SK-N-SH (cell line): ENCODE data around the gene BTBD9. TPM values are rescaled to one million over a fixed set of nuclear protein-coding genes. Genes with fewer than 3 reads are reported as not detected.

Experiments used
- CTCF ChIA-PET: fragments of 300-600, 350-600 bp; formaldehyde crosslinking; extraction: SDS; loops from one replicate; lab custom pipeline; 2021; lab: Yijun Ruan, JAX
- POLR2A ChIA-PET: fragments of 350-600 bp; sonication (Branson Sonifier 250); formaldehyde crosslinking; extraction: SDS; loops from one replicate; lab custom pipeline; 2020; ENCODE audit warnings: antibody characterized with exemption, inconsistent platforms; lab: Yijun Ruan, JAX
- DNase-seq: peaks from one replicate; pipeline ENCODE4 v3.0.0; 2012
- H2AFZ ChIP-seq: fragments of 200-600 bp; sonication (generic); 2 replicates; pipeline ENCODE4 v1.8.1; 2016; ENCODE audit warnings: antibody characterized with exemption, mild to moderate bottlenecking, low read depth
- H3F3A ChIP-seq: fragments of 200-600 bp; sonication (generic); replicated peaks from 2 replicates; pipeline ENCODE3; 2016; ENCODE audit warnings: antibody characterized with exemption, mild to moderate bottlenecking; ENCODE audit not compliant: insufficient read depth
- H3K27ac ChIP-seq, 2 experiments: fragments of 200-500 bp in 1 of 2; fragments of 200-600 bp in 1 of 2; sonication (Bioruptor generic) in 1 of 2; sonication (generic), shearing (Covaris generic) in 1 of 2; 2 replicates each; pipeline versions ENCODE4 v1.5.1 to v1.6.1; 2014 to 2016; ENCODE audit warnings: low read depth in 2 of 2, inconsistent platforms in 1 of 2, low read length in 1 of 2, mild to moderate bottlenecking in 1 of 2, mixed read lengths in 1 of 2
- H3K27me3 ChIP-seq: fragments of 200-600 bp; sonication (generic), shearing (Covaris generic); 2 replicates; pipeline ENCODE4 v1.6.1; 2016; ENCODE audit warnings: mixed run types; ENCODE audit not compliant: insufficient read depth
- H3K36me3 ChIP-seq, 2 experiments: fragments of 200-500 bp in 1 of 2; fragments of 200-600 bp in 1 of 2; sonication (Bioruptor generic) in 1 of 2; sonication (generic) in 1 of 2; replicated peaks in 1 of 2; 2 replicates each; pipeline versions ENCODE3 to v1.5.1; 2014 to 2016; ENCODE audit warnings: low read length in 1 of 2, mild to moderate bottlenecking in 1 of 2; ENCODE audit not compliant: insufficient read depth in 2 of 2, control insufficient read depth in 1 of 2
- H3K4me1 ChIP-seq, 2 experiments: fragments of 200-500 bp in 1 of 2; fragments of 200-600 bp in 1 of 2; sonication (Bioruptor generic) in 1 of 2; sonication (generic), shearing (Covaris generic) in 1 of 2; 2 replicates each; pipeline versions ENCODE4 v1.5.1 to v1.6.1; 2014 to 2016; ENCODE audit warnings: low read depth in 1 of 2, low read length in 1 of 2, mixed run types in 1 of 2; ENCODE audit not compliant: insufficient read depth in 2 of 2, control insufficient read depth in 1 of 2
- H3K4me2 ChIP-seq: fragments of 200-600 bp; sonication (generic), shearing (Covaris generic); 2 replicates; pipeline ENCODE4 v1.6.1; 2017; ENCODE audit warnings: mixed run types
- H3K4me3 ChIP-seq, 2 experiments: fragments of 200-500 bp in 1 of 2; fragments of 200-600 bp in 1 of 2; sonication (Bioruptor generic) in 1 of 2; sonication (generic), shearing (Covaris generic) in 1 of 2; 2 replicates each; pipeline versions ENCODE4 v1.5.1 to v1.8.1; 2014 to 2016; ENCODE audit warnings: low read depth in 2 of 2, inconsistent platforms in 1 of 2, low read length in 1 of 2, mild to moderate bottlenecking in 1 of 2, mixed read lengths in 1 of 2, moderate library complexity in 1 of 2
- H3K79me2 ChIP-seq: fragments of 200-600 bp; sonication (generic); 2 replicates; pipeline ENCODE4 v1.8.1; 2017; ENCODE audit warnings: mild to moderate bottlenecking; ENCODE audit not compliant: insufficient read depth
- H3K9ac ChIP-seq: fragments of 200-600 bp; sonication (generic); 2 replicates; pipeline ENCODE4 v1.6.1; 2017; ENCODE audit warnings: mixed run types
- H3K9me2 ChIP-seq: fragments of 200-600 bp; sonication (generic); 2 replicates; pipeline ENCODE4 v1.6.1; 2017; ENCODE audit warnings: mixed run types
- H3K9me3 ChIP-seq: fragments of 200-600 bp; sonication (generic); 2 replicates; pipeline ENCODE4 v1.6.1; 2017; ENCODE audit warnings: mixed run types, mild to moderate bottlenecking, moderate library complexity
- H4K20me1 ChIP-seq: fragments of 200-600 bp; sonication (generic); 2 replicates; pipeline ENCODE4 v1.6.1; 2017; ENCODE audit warnings: mild to moderate bottlenecking, mixed run types; ENCODE audit not compliant: insufficient read depth
- CHD2 ChIP-seq: fragments of 150-350 bp; IDR thresholded peaks from 2 replicates; pipeline ENCODE4 v1.6.1; 2018; ENCODE audit warnings: low read length; ENCODE audit not compliant: partially characterized antibody
- ELF1 ChIP-seq: IDR thresholded peaks from 2 replicates; pipeline ENCODE4 v1.4.0; 2012
- EP300 ChIP-seq, 2 experiments: IDR thresholded peaks; 2 replicates each; pipeline versions ENCODE4 v1.4.0 to v1.6.1; 2012; ENCODE audit warnings: borderline replicate concordance in 1 of 2, low read depth in 1 of 2, low read length in 1 of 2
- FOSL2 ChIP-seq: IDR thresholded peaks from 2 replicates; pipeline ENCODE4 v1.4.0; 2012; ENCODE audit warnings: low read depth, mild to moderate bottlenecking, moderate library complexity, borderline replicate concordance
- FOXJ3 ChIP-seq: sonication (generic); formaldehyde crosslinking; IDR thresholded peaks from 2 replicates; pipeline ENCODE4 v1.5.1; 2020; ENCODE audit warnings: mild to moderate bottlenecking, missing genetic modification reagents
- FOXM1 ChIP-seq: IDR thresholded peaks from 2 replicates; pipeline ENCODE4 v1.4.0; 2012; ENCODE audit warnings: low read depth, mild to moderate bottlenecking
- GABPA ChIP-seq: IDR thresholded peaks from 2 replicates; pipeline ENCODE4 v1.4.0; 2012; ENCODE audit warnings: low read depth, mild to moderate bottlenecking
- MXI1 ChIP-seq: IDR thresholded peaks from 2 replicates; pipeline ENCODE4 v1.6.1; 2012; ENCODE audit warnings: mild to moderate bottlenecking, low read depth, low read length, improper control_type of control experiment
- NFIC ChIP-seq: IDR thresholded peaks from 2 replicates; pipeline ENCODE4 v1.4.0; 2012; ENCODE audit warnings: borderline replicate concordance
- NRF1 ChIP-seq: IDR thresholded peaks from 2 replicates; pipeline ENCODE4 v1.6.1; 2012; ENCODE audit warnings: low read depth, mild to moderate bottlenecking, low read length
- POLR2AphosphoS5 ChIP-seq: IDR thresholded peaks from 2 replicates; pipeline ENCODE4 v1.6.1; 2012; ENCODE audit warnings: low read depth, low read length
- SIN3A ChIP-seq: IDR thresholded peaks from 2 replicates; pipeline ENCODE4 v1.6.1; 2012; ENCODE audit warnings: low read depth, mild to moderate bottlenecking, low read length, moderate library complexity, borderline replicate concordance
- TAF1 ChIP-seq: IDR thresholded peaks from 2 replicates; pipeline ENCODE4 v1.6.1; 2012; ENCODE audit warnings: low read depth, mild to moderate bottlenecking, low read length, moderate library complexity, borderline replicate concordance
- TEAD4 ChIP-seq: IDR thresholded peaks from 2 replicates; pipeline ENCODE4 v1.4.0; 2012; ENCODE audit warnings: mild to moderate bottlenecking, borderline replicate concordance; ENCODE audit not compliant: insufficient read depth
- USF2 ChIP-seq: fragments of 150-350 bp; IDR thresholded peaks from 2 replicates; pipeline ENCODE4 v1.6.1; 2017; ENCODE audit warnings: antibody characterized with exemption, low read length, low read depth, borderline replicate concordance
- WGBS: methylation state at CpG from one replicate; pipeline ENCODE4 v1.1.6; 2017; ENCODE audit warnings: low lambda C conversion rate; 5-methylcytosine and 5-hydroxymethylcytosine counted together
- polyA plus RNA-seq, 3 experiments: library from polyadenylated mRNA; depleted of rRNA; stranded (reverse); fragments of >200 nt; gene quantifications; 2 replicates each; pipeline ENCODE4 v1.2.3, GENCODE V29; 2012
- TF ChIP-seq, protein P1 (sequence below): fragments of 200-600 bp; sonication (generic); IDR thresholded peaks from 2 replicates; pipeline ENCODE4 v1.6.1; 2017; ENCODE audit warnings: antibody characterized with exemption, mild to moderate bottlenecking, moderate library complexity
- TF ChIP-seq, protein P2 (sequence below): IDR thresholded peaks from 2 replicates; pipeline ENCODE4 v1.4.0; 2012; ENCODE audit warnings: low read depth, borderline replicate concordance
- TF ChIP-seq, protein P3 (sequence below): fragments of 150-350 bp; IDR thresholded peaks from 2 replicates; pipeline ENCODE4 v1.6.1; 2016; ENCODE audit warnings: mild to moderate bottlenecking, low read depth, low read length

BTBD9 gene
- polyA plus RNA-seq, 1 of the 3 experiments (the other 2 are of a cell fraction): 2.2 TPM

DNA sequence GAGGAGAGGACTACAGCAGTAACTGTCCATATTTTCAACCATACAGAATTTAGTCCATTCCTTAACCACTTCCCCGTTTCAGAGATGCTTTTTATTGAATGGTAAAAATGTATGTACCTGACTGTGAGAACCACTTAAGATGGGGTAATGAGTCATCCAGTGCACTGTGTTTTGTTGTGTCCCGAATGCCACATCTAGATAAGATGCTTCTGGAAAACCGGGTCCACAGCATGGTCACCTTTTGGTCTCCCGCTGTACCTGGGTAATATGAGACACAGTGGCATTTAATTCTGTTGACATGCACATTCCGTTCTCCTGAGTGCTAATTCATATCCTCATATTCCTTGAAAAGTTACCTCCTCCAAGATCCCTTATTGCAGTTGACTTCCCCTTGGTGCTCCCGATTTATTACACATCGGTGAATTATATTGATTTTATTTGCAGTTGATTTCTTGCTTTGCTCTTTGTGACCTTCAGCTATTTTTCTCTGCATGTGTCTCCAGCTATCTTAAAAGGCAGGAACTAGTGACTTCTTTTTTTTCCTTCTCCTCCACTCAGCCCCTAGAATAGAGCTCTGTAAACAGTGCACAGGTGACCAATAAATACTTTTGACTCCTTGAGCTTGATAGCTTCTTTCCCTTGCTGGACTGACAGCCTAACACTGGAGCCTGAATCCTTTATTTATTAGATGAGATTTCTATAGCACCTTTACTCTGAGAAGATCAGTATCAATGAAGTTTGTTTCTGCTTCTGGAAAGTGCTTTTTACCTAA is 505.6 kb downstream of the BTBD9 start:
- peaks cover 46% of the 10 kb centered on the region for H3K79me2 ChIP-seq

DNA sequence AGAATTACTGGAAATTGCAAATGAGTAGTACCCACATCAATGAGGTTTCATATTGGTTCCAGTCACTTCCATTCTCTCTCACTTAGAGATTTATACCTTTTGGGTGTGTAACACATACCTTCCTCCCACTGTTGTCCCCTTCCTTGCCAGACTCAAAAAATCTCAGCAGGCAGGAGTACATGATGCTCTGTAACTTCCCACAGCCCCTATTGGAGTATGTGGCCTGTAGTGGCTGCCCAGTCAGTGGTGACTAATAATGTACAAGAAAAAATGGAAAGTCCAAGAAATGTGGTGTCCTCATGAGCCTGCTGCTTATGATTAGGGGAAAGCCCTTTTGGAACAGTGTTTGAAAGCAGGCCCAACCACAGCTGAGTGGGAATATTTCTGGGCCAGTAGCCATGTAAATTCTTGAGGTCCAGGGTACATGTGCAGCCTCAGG is 508.2 kb downstream of the BTBD9 start:
- Histone ChIP-seq H3K36me3 (peaks cover 2 to 18% of the 10 kb centered on the region in 2 experiments), H3F3A (peaks cover 13% of the 10 kb centered on the region), H3K9me2 (no peaks in the 10 kb centered on the region), H3K79me2 (peaks cover 56% of the 10 kb centered on the region), H3K27ac (peak overlapping the region in 1 of 2 experiments; percentile 73; a peak in 2 of 4 replicates), H3K9ac (no peak overlapping the region), H3K4me2 (no peak overlapping the region), H2AFZ (no peak overlapping the region), H3K27me3 (no peaks in the 10 kb centered on the region), H4K20me1 (peaks cover 60% of the 10 kb centered on the region), H3K4me3 (no peak overlapping the region), H3K4me1 (peaks cover 0 to 6% of the 10 kb centered on the region in 2 experiments; a peak in 1 of 4 replicates), H3K9me3 (no peaks in the 10 kb centered on the region)
- DNase-seq: no peak
- CTCF ChIA-PET: no interaction called here
- POLR2A ChIA-PET: no interaction called here
- TF ChIP-seq, protein P1, sequence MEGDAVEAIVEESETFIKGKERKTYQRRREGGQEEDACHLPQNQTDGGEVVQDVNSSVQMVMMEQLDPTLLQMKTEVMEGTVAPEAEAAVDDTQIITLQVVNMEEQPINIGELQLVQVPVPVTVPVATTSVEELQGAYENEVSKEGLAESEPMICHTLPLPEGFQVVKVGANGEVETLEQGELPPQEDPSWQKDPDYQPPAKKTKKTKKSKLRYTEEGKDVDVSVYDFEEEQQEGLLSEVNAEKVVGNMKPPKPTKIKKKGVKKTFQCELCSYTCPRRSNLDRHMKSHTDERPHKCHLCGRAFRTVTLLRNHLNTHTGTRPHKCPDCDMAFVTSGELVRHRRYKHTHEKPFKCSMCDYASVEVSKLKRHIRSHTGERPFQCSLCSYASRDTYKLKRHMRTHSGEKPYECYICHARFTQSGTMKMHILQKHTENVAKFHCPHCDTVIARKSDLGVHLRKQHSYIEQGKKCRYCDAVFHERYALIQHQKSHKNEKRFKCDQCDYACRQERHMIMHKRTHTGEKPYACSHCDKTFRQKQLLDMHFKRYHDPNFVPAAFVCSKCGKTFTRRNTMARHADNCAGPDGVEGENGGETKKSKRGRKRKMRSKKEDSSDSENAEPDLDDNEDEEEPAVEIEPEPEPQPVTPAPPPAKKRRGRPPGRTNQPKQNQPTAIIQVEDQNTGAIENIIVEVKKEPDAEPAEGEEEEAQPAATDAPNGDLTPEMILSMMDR: no peak
- TF ChIP-seq USF2 (no peak), POLR2AphosphoS5 (peak; percentile 65), MXI1 (no peak), CHD2 (no peak), FOSL2 (peak; percentile 75; the same call in 1 of the 2 replicates), NFIC (peak; percentile 86), ELF1 (no peak), GABPA (no peak), TEAD4 (no peak; the same call in 1 of the 2 replicates), EP300 (IDR thresholded peaks at IDR 0.05; ENCODE audit: borderline replicate concordance in 1 of 2, low read depth in 1 of 2, low read length in 1 of 2) (peak in 1 of 2 experiments; percentile 29; a peak in 1 of 4 replicates), SIN3A (0 out of 2 replicates have a peak, but pooled peaks have one; percentile 65)

More for the DNA sequence above, 505.6 kb downstream of the BTBD9 start:
- Histone ChIP-seq H2AFZ (no peak overlapping the region), H3F3A (peaks cover 9% of the 10 kb centered on the region), H3K9ac (no peak overlapping the region), H3K27me3 (no peaks in the 10 kb centered on the region), H4K20me1 (peaks cover 80% of the 10 kb centered on the region), H3K36me3 (peaks cover 7 to 8% of the 10 kb centered on the region in 2 experiments), H3K9me3 (no peaks in the 10 kb centered on the region)
- ChIA-PET CTCF (no interaction called here), POLR2A (interaction anchor here (0.6 kb wide), 1 partner anchor 22 kb away, joined by 4 read pairs; no protein-coding TSS in a partner anchor)
- no peak for TF ChIP-seq TAF1
- no peak for TF ChIP-seq FOXJ3 (CRISPR knock-in tag)
- TF ChIP-seq, protein P2, sequence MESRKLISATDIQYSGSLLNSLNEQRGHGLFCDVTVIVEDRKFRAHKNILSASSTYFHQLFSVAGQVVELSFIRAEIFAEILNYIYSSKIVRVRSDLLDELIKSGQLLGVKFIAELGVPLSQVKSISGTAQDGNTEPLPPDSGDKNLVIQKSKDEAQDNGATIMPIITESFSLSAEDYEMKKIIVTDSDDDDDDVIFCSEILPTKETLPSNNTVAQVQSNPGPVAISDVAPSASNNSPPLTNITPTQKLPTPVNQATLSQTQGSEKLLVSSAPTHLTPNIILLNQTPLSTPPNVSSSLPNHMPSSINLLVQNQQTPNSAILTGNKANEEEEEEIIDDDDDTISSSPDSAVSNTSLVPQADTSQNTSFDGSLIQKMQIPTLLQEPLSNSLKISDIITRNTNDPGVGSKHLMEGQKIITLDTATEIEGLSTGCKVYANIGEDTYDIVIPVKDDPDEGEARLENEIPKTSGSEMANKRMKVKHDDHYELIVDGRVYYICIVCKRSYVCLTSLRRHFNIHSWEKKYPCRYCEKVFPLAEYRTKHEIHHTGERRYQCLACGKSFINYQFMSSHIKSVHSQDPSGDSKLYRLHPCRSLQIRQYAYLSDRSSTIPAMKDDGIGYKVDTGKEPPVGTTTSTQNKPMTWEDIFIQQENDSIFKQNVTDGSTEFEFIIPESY: no peak
- TF ChIP-seq FOXM1: no peak
- no peak for TF ChIP-seq SIN3A
- TF ChIP-seq, protein P3, sequence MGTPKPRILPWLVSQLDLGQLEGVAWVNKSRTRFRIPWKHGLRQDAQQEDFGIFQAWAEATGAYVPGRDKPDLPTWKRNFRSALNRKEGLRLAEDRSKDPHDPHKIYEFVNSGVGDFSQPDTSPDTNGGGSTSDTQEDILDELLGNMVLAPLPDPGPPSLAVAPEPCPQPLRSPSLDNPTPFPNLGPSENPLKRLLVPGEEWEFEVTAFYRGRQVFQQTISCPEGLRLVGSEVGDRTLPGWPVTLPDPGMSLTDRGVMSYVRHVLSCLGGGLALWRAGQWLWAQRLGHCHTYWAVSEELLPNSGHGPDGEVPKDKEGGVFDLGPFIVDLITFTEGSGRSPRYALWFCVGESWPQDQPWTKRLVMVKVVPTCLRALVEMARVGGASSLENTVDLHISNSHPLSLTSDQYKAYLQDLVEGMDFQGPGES: no peak
- no peak for TF ChIP-seq FOSL2
- no peak for TF ChIP-seq MXI1
- no peak for TF ChIP-seq NRF1
- TF ChIP-seq, all 33 proteins: peak for 0
- WGBS: 93% methylated on average over 7 of the region's 7 CpGs
- H3K4me3 ChIP-seq: no peak overlapping the region
- no peak overlapping the region for H3K27ac ChIP-seq
- no peaks in the 10 kb centered on the region for H3K9me2 ChIP-seq
- no peak overlapping the region for H3K4me2 ChIP-seq
- no peak for DNase-seq
- H3K4me1 ChIP-seq: peaks cover 0 to 17% of the 10 kb centered on the region in 2 experiments; a peak in 2 of 4 replicates
